ENCODE measurements around the gene MIA.
A peak's percentile ranks its signal among the peaks of the same experiment; 100 is the strongest.

MIA gene

DNA sequence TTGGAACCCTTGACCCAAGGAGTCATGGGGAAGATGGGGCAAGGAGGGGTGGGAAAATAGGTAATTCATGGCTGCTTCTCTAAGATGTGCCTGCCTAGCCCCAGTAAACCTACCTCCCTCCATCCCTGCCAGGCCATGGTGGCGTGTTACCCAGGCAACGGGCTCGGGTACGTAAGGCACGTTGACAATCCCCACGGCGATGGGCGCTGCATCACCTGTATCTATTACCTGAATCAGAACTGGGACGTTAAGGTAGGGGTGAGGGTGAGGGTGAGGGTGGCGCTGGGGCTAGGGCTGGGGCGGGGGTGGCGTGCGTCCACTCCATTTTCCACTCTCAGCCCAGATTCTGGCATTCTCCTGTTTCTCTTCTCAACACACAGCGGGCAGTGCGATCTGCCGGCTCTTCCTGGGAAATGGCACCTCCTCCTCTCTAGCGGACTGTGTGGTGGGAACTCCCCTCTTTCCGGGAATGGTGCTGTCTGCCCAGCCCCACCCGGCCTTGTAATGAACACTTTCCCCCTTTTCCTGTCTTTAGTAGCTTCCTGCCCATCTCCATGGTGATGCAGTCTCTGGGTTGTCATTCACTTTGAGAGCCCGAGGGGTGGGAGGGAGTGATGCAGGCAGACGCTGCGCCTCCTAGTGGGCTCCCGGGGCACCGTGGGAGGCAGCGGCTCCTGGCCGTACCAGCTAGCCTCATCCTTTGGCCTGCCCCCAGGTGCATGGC is 31.3 kb downstream of the MIA start (continued):
- TF ChIP-seq, protein P1, sequence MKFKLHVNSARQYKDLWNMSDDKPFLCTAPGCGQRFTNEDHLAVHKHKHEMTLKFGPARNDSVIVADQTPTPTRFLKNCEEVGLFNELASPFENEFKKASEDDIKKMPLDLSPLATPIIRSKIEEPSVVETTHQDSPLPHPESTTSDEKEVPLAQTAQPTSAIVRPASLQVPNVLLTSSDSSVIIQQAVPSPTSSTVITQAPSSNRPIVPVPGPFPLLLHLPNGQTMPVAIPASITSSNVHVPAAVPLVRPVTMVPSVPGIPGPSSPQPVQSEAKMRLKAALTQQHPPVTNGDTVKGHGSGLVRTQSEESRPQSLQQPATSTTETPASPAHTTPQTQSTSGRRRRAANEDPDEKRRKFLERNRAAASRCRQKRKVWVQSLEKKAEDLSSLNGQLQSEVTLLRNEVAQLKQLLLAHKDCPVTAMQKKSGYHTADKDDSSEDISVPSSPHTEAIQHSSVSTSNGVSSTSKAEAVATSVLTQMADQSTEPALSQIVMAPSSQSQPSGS (tag by site-specific recombination; IDR thresholded peaks at IDR 0.05; ENCODE audit: low read depth): peak; percentile 10; the same call in 1 of the 2 replicates
- TF ChIP-seq ZNF140 (tag by site-specific recombination; IDR thresholded peaks at IDR 0.05) (no peak), ZNF341 (tag by site-specific recombination; IDR thresholded peaks at IDR 0.05; ENCODE audit: low read depth) (peak; percentile 99), PRDM1 (tag by site-specific recombination; IDR thresholded peaks at IDR 0.05) (peak; percentile 94), ZBTB8A (tag by site-specific recombination; IDR thresholded peaks at IDR 0.05) (peak; percentile 77), ZNF585B (tag by site-specific recombination; IDR thresholded peaks at IDR 0.05) (no peak), ZNF121 (tag by site-specific recombination; IDR thresholded peaks at IDR 0.05) (no peak), ZBTB1 (tag by site-specific recombination; IDR thresholded peaks at IDR 0.05) (no peak), ZNF211 (tag by site-specific recombination; IDR thresholded peaks at IDR 0.05; ENCODE audit: low read depth) (no peak), ZNF274 (IDR thresholded peaks at IDR 0.05; ENCODE audit: low read length) (no peak), ZNF274 (tag by site-specific recombination; IDR thresholded peaks at IDR 0.05; ENCODE audit: borderline replicate concordance) (no peak), ZBTB48 (tag by site-specific recombination; IDR thresholded peaks at IDR 0.05) (no peak; the same call in 1 of the 2 replicates), ZNF174 (tag by site-specific recombination; IDR thresholded peaks at IDR 0.05) (no peak), ZNF19 (tag by site-specific recombination; IDR thresholded peaks at IDR 0.05; ENCODE audit: low read depth) (no peak), ZNF530 (tag by site-specific recombination; IDR thresholded peaks at IDR 0.05; ENCODE audit: low read depth) (no peak), HOXD13 (CRISPR knock-in tag; IDR thresholded peaks at IDR 0.05; ENCODE audit: borderline replicate concordance) (no peak), YY2 (tag by site-specific recombination; IDR thresholded peaks at IDR 0.05) (peak; percentile 50), ZBTB17 (tag by site-specific recombination; IDR thresholded peaks at IDR 0.05) (peak; percentile 93)
- TF ChIP-seq, protein P2, sequence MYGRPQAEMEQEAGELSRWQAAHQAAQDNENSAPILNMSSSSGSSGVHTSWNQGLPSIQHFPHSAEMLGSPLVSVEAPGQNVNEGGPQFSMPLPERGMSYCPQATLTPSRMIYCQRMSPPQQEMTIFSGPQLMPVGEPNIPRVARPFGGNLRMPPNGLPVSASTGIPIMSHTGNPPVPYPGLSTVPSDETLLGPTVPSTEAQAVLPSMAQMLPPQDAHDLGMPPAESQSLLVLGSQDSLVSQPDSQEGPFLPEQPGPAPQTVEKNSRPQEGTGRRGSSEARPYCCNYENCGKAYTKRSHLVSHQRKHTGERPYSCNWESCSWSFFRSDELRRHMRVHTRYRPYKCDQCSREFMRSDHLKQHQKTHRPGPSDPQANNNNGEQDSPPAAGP (tag by site-specific recombination; IDR thresholded peaks at IDR 0.05): peak; percentile 90; the same call in 1 of the 2 replicates
- TF ChIP-seq, protein P3, sequence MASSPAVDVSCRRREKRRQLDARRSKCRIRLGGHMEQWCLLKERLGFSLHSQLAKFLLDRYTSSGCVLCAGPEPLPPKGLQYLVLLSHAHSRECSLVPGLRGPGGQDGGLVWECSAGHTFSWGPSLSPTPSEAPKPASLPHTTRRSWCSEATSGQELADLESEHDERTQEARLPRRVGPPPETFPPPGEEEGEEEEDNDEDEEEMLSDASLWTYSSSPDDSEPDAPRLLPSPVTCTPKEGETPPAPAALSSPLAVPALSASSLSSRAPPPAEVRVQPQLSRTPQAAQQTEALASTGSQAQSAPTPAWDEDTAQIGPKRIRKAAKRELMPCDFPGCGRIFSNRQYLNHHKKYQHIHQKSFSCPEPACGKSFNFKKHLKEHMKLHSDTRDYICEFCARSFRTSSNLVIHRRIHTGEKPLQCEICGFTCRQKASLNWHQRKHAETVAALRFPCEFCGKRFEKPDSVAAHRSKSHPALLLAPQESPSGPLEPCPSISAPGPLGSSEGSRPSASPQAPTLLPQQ (tag by site-specific recombination; IDR thresholded peaks at IDR 0.05): peak; percentile 81
- TF ChIP-seq, protein P4, sequence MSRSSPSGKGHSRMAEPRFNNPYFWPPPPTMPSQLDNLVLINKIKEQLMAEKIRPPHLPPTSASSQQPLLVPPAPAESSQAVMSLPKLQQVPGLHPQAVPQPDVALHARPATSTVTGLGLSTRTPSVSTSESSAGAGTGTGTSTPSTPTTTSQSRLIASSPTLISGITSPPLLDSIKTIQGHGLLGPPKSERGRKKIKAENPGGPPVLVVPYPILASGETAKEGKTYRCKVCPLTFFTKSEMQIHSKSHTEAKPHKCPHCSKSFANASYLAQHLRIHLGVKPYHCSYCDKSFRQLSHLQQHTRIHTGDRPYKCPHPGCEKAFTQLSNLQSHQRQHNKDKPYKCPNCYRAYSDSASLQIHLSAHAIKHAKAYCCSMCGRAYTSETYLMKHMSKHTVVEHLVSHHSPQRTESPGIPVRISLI (tag by site-specific recombination; IDR thresholded peaks at IDR 0.05): no peak
- TF ChIP-seq, protein P5, sequence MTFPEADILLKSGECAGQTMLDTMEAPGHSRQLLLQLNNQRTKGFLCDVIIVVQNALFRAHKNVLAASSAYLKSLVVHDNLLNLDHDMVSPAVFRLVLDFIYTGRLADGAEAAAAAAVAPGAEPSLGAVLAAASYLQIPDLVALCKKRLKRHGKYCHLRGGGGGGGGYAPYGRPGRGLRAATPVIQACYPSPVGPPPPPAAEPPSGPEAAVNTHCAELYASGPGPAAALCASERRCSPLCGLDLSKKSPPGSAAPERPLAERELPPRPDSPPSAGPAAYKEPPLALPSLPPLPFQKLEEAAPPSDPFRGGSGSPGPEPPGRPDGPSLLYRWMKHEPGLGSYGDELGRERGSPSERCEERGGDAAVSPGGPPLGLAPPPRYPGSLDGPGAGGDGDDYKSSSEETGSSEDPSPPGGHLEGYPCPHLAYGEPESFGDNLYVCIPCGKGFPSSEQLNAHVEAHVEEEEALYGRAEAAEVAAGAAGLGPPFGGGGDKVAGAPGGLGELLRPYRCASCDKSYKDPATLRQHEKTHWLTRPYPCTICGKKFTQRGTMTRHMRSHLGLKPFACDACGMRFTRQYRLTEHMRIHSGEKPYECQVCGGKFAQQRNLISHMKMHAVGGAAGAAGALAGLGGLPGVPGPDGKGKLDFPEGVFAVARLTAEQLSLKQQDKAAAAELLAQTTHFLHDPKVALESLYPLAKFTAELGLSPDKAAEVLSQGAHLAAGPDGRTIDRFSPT (tag by site-specific recombination; IDR thresholded peaks at IDR 0.05): peak; percentile 43; the same call in 1 of the 2 replicates
- TF ChIP-seq, protein P6, sequence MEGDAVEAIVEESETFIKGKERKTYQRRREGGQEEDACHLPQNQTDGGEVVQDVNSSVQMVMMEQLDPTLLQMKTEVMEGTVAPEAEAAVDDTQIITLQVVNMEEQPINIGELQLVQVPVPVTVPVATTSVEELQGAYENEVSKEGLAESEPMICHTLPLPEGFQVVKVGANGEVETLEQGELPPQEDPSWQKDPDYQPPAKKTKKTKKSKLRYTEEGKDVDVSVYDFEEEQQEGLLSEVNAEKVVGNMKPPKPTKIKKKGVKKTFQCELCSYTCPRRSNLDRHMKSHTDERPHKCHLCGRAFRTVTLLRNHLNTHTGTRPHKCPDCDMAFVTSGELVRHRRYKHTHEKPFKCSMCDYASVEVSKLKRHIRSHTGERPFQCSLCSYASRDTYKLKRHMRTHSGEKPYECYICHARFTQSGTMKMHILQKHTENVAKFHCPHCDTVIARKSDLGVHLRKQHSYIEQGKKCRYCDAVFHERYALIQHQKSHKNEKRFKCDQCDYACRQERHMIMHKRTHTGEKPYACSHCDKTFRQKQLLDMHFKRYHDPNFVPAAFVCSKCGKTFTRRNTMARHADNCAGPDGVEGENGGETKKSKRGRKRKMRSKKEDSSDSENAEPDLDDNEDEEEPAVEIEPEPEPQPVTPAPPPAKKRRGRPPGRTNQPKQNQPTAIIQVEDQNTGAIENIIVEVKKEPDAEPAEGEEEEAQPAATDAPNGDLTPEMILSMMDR (tag by site-specific recombination; IDR thresholded peaks at IDR 0.05): peak; percentile 97
- TF ChIP-seq, protein P7, sequence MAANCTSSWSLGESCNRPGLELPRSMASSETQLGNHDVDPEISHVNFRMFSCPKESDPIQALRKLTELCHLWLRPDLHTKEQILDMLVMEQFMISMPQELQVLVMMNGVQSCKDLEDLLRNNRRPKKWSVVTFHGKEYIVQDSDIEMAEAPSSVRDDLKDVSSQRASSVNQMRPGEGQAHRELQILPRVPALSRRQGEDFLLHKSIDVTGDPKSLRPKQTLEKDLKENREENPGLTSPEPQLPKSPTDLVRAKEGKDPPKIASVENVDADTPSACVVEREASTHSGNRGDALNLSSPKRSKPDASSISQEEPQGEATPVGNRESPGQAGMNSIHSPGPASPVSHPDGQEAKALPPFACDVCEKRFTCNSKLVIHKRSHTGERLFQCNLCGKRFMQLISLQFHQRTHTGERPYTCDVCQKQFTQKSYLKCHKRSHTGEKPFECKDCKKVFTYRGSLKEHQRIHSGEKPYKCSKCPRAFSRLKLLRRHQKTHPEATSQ (tag by site-specific recombination; IDR thresholded peaks at IDR 0.05): no peak
- TF ChIP-seq, protein P8, sequence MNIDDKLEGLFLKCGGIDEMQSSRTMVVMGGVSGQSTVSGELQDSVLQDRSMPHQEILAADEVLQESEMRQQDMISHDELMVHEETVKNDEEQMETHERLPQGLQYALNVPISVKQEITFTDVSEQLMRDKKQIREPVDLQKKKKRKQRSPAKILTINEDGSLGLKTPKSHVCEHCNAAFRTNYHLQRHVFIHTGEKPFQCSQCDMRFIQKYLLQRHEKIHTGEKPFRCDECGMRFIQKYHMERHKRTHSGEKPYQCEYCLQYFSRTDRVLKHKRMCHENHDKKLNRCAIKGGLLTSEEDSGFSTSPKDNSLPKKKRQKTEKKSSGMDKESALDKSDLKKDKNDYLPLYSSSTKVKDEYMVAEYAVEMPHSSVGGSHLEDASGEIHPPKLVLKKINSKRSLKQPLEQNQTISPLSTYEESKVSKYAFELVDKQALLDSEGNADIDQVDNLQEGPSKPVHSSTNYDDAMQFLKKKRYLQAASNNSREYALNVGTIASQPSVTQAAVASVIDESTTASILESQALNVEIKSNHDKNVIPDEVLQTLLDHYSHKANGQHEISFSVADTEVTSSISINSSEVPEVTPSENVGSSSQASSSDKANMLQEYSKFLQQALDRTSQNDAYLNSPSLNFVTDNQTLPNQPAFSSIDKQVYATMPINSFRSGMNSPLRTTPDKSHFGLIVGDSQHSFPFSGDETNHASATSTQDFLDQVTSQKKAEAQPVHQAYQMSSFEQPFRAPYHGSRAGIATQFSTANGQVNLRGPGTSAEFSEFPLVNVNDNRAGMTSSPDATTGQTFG (tag by site-specific recombination; IDR thresholded peaks at IDR 0.05; ENCODE audit: borderline replicate concordance): no peak
